Panc1 (cell line): ENCODE data around the gene FMO2. TPM values are rescaled to one million over a fixed set of nuclear protein-coding genes. Genes with fewer than 3 reads are reported as not detected.

Experiments
- ATAC-seq: fragments of 200-7000 bp; cut with Tn5 transposase; 2 replicates; pipeline ENCODE4 v1.9.1; 2020; ENCODE audit warnings: mild to moderate bottlenecking, moderate library complexity
- BruUV-seq: library from RNA; stranded (reverse); fragments of 400-500 nt; replicated peaks from 2 replicates; lab custom pipeline; 2021; lab: Mats Ljungman, UMichigan
- CTCF ChIA-PET: fragments of 300-600 bp; sonication (Branson Sonifier 250); formaldehyde crosslinking; loops from one replicate; lab custom pipeline; 2022; ENCODE audit warnings: antibody characterized with exemption; lab: Charles Lee
- POLR2A ChIA-PET: fragments of 300-600 bp; sonication (Branson Sonifier 250); formaldehyde crosslinking; loops from one replicate; lab custom pipeline; 2022; ENCODE audit warnings: antibody characterized with exemption; lab: Charles Lee
- DNase-seq: peaks from one replicate; pipeline ENCODE4 v3.0.0-alpha.2; 2010; ENCODE audit warnings: low read depth, low spot score
- H3K27ac ChIP-seq: 2 replicates; pipeline ENCODE4 v1.5.1; 2011; ENCODE audit warnings: mild to moderate bottlenecking, low read length, inconsistent platforms
- H3K27me3 ChIP-seq: fragments of 200-500 bp; sonication (Bioruptor generic); 2 replicates; pipeline ENCODE4 v1.6.0; 2014; ENCODE audit warnings: low read length, inconsistent platforms; ENCODE audit not compliant: control insufficient read depth, insufficient read depth
- H3K36me3 ChIP-seq: fragments of 200-500 bp; sonication (Bioruptor generic); 2 replicates; pipeline ENCODE4 v1.5.1; 2014; ENCODE audit warnings: inconsistent platforms, mild to moderate bottlenecking, low read length, moderate library complexity; ENCODE audit not compliant: control insufficient read depth, insufficient read depth
- H3K4me1 ChIP-seq: 2 replicates; pipeline ENCODE4 v1.5.1; 2011; ENCODE audit warnings: inconsistent platforms, mild to moderate bottlenecking, low read length, moderate library complexity; ENCODE audit not compliant: control insufficient read depth, insufficient read depth
- H3K4me3 ChIP-seq, 2 experiments: 2 replicates each; pipeline ENCODE4 v1.5.1; 2011 to 2012; ENCODE audit warnings: low read depth in 2 of 2, low read length in 2 of 2, mild to moderate bottlenecking in 2 of 2, inconsistent platforms in 1 of 2, moderate library complexity in 1 of 2
- H3K9me3 ChIP-seq: fragments of 200-500 bp; sonication (Bioruptor generic); 2 replicates; pipeline ENCODE4 v1.5.1; 2014; ENCODE audit warnings: low read depth, mild to moderate bottlenecking, inconsistent platforms, low read length, moderate library complexity; ENCODE audit not compliant: control insufficient read depth, insufficient read depth
- POLR2AphosphoS5 ChIP-seq: IDR thresholded peaks from 2 replicates; pipeline ENCODE4 v1.6.1; 2012; ENCODE audit warnings: mild to moderate bottlenecking, low read depth, low read length, moderate library complexity
- REST ChIP-seq, 2 experiments: IDR thresholded peaks; 2 replicates each; pipeline ENCODE4 v1.6.1; 2011 to 2012; ENCODE audit warnings: low read depth in 2 of 2, control low read depth in 1 of 2, low read length in 1 of 2, mild to moderate bottlenecking in 1 of 2, moderate library complexity in 1 of 2; ENCODE audit not compliant: insufficient read depth in 1 of 2
- SIN3A ChIP-seq: IDR thresholded peaks from 2 replicates; pipeline ENCODE4 v1.6.1; 2012; ENCODE audit warnings: low read depth, mild to moderate bottlenecking, low read length, moderate library complexity, borderline replicate concordance; ENCODE audit not compliant: insufficient read depth
- TCF7L2 ChIP-seq: IDR thresholded peaks from 2 replicates; pipeline ENCODE4 v1.6.1; 2011; ENCODE audit warnings: mild to moderate bottlenecking, low read depth, low read length, inconsistent platforms
- in situ Hi-C: cut with HindIII; loops from 2 replicates; pipeline ENCODE4 v1.10.0; 2016; ENCODE audit warnings: low sequenced_read_pairs, low pct_unique_long_range_greater_than_20kb
- intact Hi-C: fragments of 100-400 bp; cut with micrococcal nuclease; formaldehyde crosslinking; loops from one replicate; pipeline ENCODE4 v1.10.0; 2022; ENCODE audit not compliant: unreplicated experiment
- total RNA-seq: library from RNA; stranded (reverse); gene quantifications from one replicate; pipeline ENCODE4 v1.2.1, GENCODE V29; 2021; ENCODE audit not compliant: unreplicated experiment
- TF ChIP-seq, protein P1 (sequence below): fragments of 450-650 bp; IDR thresholded peaks from 2 replicates; pipeline ENCODE4 v1.5.1; 2017; ENCODE audit warnings: mild to moderate bottlenecking

FMO2 gene
- total RNA-seq, 1 experiment from 2014 or later, result 0.08 TPM

- intact Hi-C loops (no loop called here), in situ Hi-C loops (no loop called here)
- ChIA-PET CTCF (no interaction called here), POLR2A (no interaction called here)
- Histone ChIP-seq H3K4me1 (no peaks in the 10 kb centered on the region), H3K27ac (no peak overlapping the region), H3K9me3 (no peaks in the 10 kb centered on the region), H3K4me3 (no peak overlapping the region), H3K36me3 (no peaks in the 10 kb centered on the region), H3K27me3 (peaks cover 8% of the 10 kb centered on the region; the same call in 1 of the 2 replicates)
- ATAC-seq (no peak), DNase-seq (no peak)
- TF ChIP-seq REST (IDR thresholded peaks at IDR 0.05; ENCODE audit: insufficient read depth in 1 of 2, low read depth in 2 of 2, low read length in 1 of 2), result no peak
- no peak for TF ChIP-seq POLR2AphosphoS5
- no peak for TF ChIP-seq TCF7L2
- TF ChIP-seq, protein P1, sequence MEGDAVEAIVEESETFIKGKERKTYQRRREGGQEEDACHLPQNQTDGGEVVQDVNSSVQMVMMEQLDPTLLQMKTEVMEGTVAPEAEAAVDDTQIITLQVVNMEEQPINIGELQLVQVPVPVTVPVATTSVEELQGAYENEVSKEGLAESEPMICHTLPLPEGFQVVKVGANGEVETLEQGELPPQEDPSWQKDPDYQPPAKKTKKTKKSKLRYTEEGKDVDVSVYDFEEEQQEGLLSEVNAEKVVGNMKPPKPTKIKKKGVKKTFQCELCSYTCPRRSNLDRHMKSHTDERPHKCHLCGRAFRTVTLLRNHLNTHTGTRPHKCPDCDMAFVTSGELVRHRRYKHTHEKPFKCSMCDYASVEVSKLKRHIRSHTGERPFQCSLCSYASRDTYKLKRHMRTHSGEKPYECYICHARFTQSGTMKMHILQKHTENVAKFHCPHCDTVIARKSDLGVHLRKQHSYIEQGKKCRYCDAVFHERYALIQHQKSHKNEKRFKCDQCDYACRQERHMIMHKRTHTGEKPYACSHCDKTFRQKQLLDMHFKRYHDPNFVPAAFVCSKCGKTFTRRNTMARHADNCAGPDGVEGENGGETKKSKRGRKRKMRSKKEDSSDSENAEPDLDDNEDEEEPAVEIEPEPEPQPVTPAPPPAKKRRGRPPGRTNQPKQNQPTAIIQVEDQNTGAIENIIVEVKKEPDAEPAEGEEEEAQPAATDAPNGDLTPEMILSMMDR, result no peak
- no peak for TF ChIP-seq SIN3A
- BruUV-seq, result no TSS peak
Observed at GRCh38 chr1:171257607-171258076, 72.5 kb downstream of the FMO2 start.

DNA sequence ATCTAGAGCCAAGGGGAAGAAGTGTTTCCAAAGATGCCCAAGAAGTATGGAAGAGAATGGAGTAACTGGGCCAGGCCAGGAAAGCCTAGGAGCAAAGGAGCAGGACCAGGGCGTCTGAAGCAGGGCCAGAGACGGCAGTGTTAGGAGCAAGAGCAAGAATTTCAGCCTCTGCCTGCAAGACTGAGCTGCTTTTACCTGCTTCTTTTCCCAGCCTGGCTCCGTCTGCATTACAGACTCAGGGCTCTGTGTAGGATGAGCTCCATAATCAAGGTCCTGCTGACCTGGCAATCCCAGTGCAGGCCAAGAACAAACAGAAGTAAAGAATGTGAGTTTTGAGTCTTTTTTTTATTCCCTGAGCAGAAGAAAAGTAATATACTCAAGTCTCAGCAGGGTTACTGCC is 73.3 kb downstream of the FMO2 start:
- POLR2A ChIA-PET, result no interaction called here
- in situ Hi-C loops, result no loop called here

More for the DNA sequence above, 73.3 kb downstream of the FMO2 start:
- DNase-seq (no peak), ATAC-seq (no peak)
- CTCF ChIA-PET, result no interaction called here
- H3K36me3 ChIP-seq, result no peaks in the 10 kb centered on the region
- no peak overlapping the region for H3K27ac ChIP-seq
- no peak for TF ChIP-seq REST (IDR thresholded peaks at IDR 0.05; ENCODE audit: insufficient read depth in 1 of 2, low read depth in 2 of 2, low read length in 1 of 2)
- no peak for TF ChIP-seq TCF7L2
- no peak for TF ChIP-seq SIN3A
- TF ChIP-seq POLR2AphosphoS5, result no peak
- TF ChIP-seq, protein P1, result no peak
- H3K9me3 ChIP-seq, result no peaks in the 10 kb centered on the region
- peaks cover 4% of the 10 kb centered on the region; the same call in 1 of the 2 replicates for H3K27me3 ChIP-seq
- intact Hi-C loops, result no loop called here
- no peaks in the 10 kb centered on the region for H3K4me1 ChIP-seq
- no TSS peak for BruUV-seq
- H3K4me3 ChIP-seq, result no peak overlapping the region
